ENCODE data around the gene DONSON.

DONSON gene

GRCh38 chr21:33554236-33554981, 34.1 kb downstream of the DONSON start:
- Mint-ChIP-seq H3K9me3 (no peaks in the 10 kb centered on the region), H3K36me3 (ENCODE audit: low read depth) (peaks cover 98% of the 10 kb centered on the region), H3K4me1 (ENCODE audit: low read depth) (peaks cover 27% of the 10 kb centered on the region), H3K4me3 (no peak overlapping the region), H3K27me3 (no peaks in the 10 kb centered on the region), H3K27ac (no peak overlapping the region)
- intact Hi-C loops (cut with micrococcal nuclease): no loop called here

DNA sequence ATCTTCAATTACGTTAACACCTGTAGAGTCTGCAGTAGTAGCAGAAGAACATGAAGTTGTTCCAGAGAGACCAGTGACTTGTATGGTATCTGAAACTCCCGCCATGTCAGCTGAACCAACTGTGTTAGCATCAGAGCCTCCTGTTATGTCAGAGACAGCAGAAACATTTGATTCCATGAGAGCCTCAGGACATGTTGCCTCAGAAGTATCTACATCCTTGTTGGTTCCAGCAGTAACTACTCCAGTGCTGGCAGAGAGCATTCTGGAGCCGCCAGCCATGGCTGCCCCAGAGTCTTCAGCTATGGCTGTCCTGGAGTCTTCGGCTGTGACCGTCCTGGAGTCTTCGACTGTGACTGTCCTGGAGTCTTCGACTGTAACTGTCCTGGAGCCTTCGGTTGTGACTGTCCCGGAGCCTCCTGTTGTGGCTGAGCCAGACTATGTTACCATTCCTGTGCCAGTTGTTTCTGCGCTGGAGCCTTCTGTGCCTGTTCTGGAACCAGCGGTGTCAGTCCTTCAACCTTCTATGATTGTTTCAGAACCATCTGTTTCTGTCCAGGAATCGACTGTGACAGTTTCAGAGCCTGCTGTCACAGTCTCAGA, 35.4 kb downstream of the DONSON start:
- intact Hi-C loops (cut with micrococcal nuclease): no loop called here
- Mint-ChIP-seq H3K27me3 (no peaks in the 10 kb centered on the region), H3K9me3 (no peaks in the 10 kb centered on the region), H3K4me3 (no peak overlapping the region), H3K4me1 (ENCODE audit: low read depth) (peaks cover 21% of the 10 kb centered on the region), H3K36me3 (ENCODE audit: low read depth) (peaks cover 97% of the 10 kb centered on the region), H3K27ac (no peak overlapping the region)

DNA sequence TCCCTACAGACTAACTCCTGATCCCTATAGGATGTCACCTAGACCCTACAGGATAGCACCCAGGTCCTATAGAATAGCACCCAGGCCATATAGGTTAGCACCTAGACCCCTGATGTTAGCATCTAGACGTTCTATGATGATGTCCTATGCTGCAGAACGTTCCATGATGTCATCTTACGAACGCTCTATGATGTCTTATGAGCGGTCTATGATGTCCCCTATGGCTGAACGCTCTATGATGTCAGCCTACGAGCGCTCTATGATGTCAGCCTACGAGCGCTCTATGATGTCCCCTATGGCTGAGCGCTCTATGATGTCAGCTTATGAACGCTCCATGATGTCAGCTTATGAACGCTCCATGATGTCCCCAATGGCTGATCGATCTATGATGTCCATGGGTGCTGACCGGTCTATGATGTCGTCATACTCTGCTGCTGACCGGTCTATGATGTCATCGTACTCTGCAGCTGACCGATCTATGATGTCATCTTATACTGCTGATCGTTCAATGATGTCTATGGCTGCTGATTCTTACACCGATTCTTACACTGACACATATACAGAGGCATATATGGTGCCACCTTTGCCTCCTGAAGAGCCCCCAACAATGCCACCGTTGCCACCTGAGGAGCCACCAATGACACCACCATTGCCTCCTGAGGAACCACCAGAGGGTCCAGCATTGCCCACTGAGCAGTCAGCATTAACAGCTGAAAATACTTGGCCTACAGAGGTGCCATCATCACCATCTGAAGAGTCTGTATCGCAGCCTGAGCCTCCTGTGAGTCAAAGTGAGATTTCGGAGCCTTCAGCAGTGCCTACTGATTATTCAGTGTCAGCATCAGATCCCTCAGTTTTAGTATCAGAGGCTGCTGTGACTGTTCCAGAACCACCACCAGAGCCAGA, 36.1 kb downstream of the DONSON start:
- Mint-ChIP-seq H3K9me3 (no peaks in the 10 kb centered on the region), H3K27ac (no peak overlapping the region), H3K4me3 (no peak overlapping the region), H3K36me3 (ENCODE audit: low read depth) (peaks cover 97% of the 10 kb centered on the region), H3K27me3 (no peaks in the 10 kb centered on the region), H3K4me1 (ENCODE audit: low read depth) (peaks cover 21% of the 10 kb centered on the region)
- intact Hi-C loops (cut with micrococcal nuclease): no loop called here

GRCh38 chr21:33551664-33552063, 36.8 kb downstream of the DONSON start:
- no peak overlapping the region for H3K27ac Mint-ChIP-seq
- H3K9me3 Mint-ChIP-seq: no peaks in the 10 kb centered on the region
- no peaks in the 10 kb centered on the region for H3K27me3 Mint-ChIP-seq
- intact Hi-C loops (cut with micrococcal nuclease): no loop called here
- no peak overlapping the region for H3K4me3 Mint-ChIP-seq
- H3K4me1 Mint-ChIP-seq (ENCODE audit: low read depth): peaks cover 21% of the 10 kb centered on the region
- peaks cover 97% of the 10 kb centered on the region for H3K36me3 Mint-ChIP-seq (ENCODE audit: low read depth)

GRCh38 chr21:33550772-33551660, 37.5 kb downstream of the DONSON start:
- H3K27ac Mint-ChIP-seq: no peak overlapping the region

GRCh38 chr21:33549848-33550771, 38.4 kb downstream of the DONSON start:
- no peaks in the 10 kb centered on the region for H3K9me3 Mint-ChIP-seq
- peaks cover 85% of the 10 kb centered on the region for H3K36me3 Mint-ChIP-seq (ENCODE audit: low read depth)
- H3K27ac Mint-ChIP-seq: no peak overlapping the region
- H3K4me1 Mint-ChIP-seq (ENCODE audit: low read depth): peaks cover 15% of the 10 kb centered on the region
- no peak overlapping the region for H3K4me3 Mint-ChIP-seq
- intact Hi-C loops (cut with micrococcal nuclease): no loop called here
- no peaks in the 10 kb centered on the region for H3K27me3 Mint-ChIP-seq

More at GRCh38 chr21:33550772-33551660, 37.5 kb downstream of the DONSON start:
- no peaks in the 10 kb centered on the region for H3K9me3 Mint-ChIP-seq
- intact Hi-C loops (cut with micrococcal nuclease): no loop called here
- H3K4me3 Mint-ChIP-seq: no peak overlapping the region
- no peaks in the 10 kb centered on the region for H3K27me3 Mint-ChIP-seq
- peaks cover 17% of the 10 kb centered on the region for H3K4me1 Mint-ChIP-seq (ENCODE audit: low read depth)
- peaks cover 94% of the 10 kb centered on the region for H3K36me3 Mint-ChIP-seq (ENCODE audit: low read depth)

GRCh38 chr21:33546086-33546485, 42.4 kb downstream of the DONSON start:
- Mint-ChIP-seq H3K27me3 (no peaks in the 10 kb centered on the region), H3K27ac (no peak overlapping the region), H3K4me1 (ENCODE audit: low read depth) (peaks cover 14% of the 10 kb centered on the region), H3K36me3 (ENCODE audit: low read depth) (peaks cover 77% of the 10 kb centered on the region), H3K9me3 (no peaks in the 10 kb centered on the region), H3K4me3 (no peak overlapping the region)
- intact Hi-C loops (cut with micrococcal nuclease): no loop called here

- H3K9me3 Mint-ChIP-seq: no peaks in the 10 kb centered on the region
- intact Hi-C loops (cut with micrococcal nuclease): loop anchor here (5.0 kb wide), 1 partner anchor 52 kb away; the partner anchor contains the start of gene DNAJC28
- H3K27me3 Mint-ChIP-seq: no peaks in the 10 kb centered on the region
- peak overlapping the region; percentile 90 for H3K4me3 Mint-ChIP-seq
- peaks cover 62% of the 10 kb centered on the region for H3K36me3 Mint-ChIP-seq (ENCODE audit: low read depth)
- H3K27ac Mint-ChIP-seq: peak overlapping the region; percentile 99
- peaks cover 24% of the 10 kb centered on the region for H3K4me1 Mint-ChIP-seq (ENCODE audit: low read depth)
Measured at GRCh38 chr21:33544451-33545195, 43.9 kb downstream of the DONSON start.

- peak overlapping the region; percentile 99 for H3K27ac Mint-ChIP-seq
- H3K9me3 Mint-ChIP-seq: no peaks in the 10 kb centered on the region
- H3K4me1 Mint-ChIP-seq (ENCODE audit: low read depth): peaks cover 24% of the 10 kb centered on the region
- H3K36me3 Mint-ChIP-seq (ENCODE audit: low read depth): peaks cover 60% of the 10 kb centered on the region
- H3K4me3 Mint-ChIP-seq: peak overlapping the region; percentile 90
- intact Hi-C loops (cut with micrococcal nuclease): loop anchor here (2.0 to 5.0 kb wide), 2 partner anchors 45 to 51 kb away; partner anchors contain the start of genes DNAJC28 and DONSON
- H3K27me3 Mint-ChIP-seq: no peaks in the 10 kb centered on the region
Measured at GRCh38 chr21:33543505-33544129, 44.9 kb downstream of the DONSON start.

- peaks cover 24% of the 10 kb centered on the region for H3K4me1 Mint-ChIP-seq (ENCODE audit: low read depth)
- H3K27ac Mint-ChIP-seq: peak within 1 kb of the TSS; percentile 99
- no peaks in the 10 kb centered on the region for H3K9me3 Mint-ChIP-seq
- H3K27me3 Mint-ChIP-seq: no peaks in the 10 kb centered on the region
- H3K36me3 Mint-ChIP-seq (ENCODE audit: low read depth): peaks cover 62% of the 10 kb centered on the region
- peak within 1 kb of the TSS; percentile 90 for H3K4me3 Mint-ChIP-seq
- intact Hi-C loops (cut with micrococcal nuclease): loop anchor here (2.0 to 5.0 kb wide), 2 partner anchors 46 to 51 kb away; partner anchors contain the start of genes DNAJC28 and DONSON
Measured at GRCh38 chr21:33542640-33543504, 45.6 kb downstream of the DONSON start, which contains the start of gene SON. TSS of gene SON (plus strand) at chr21:33543038. CDS start at chr21:33543093, 55 bp downstream.
